Measurements from ENCODE around the gene CUX1. TPM values are rescaled to one million over a fixed set of nuclear protein-coding genes. Genes with fewer than 3 reads are reported as not detected.

CUX1 gene
- total RNA-seq, 1 donor from 2014 or later: 50.6 TPM

- Mint-ChIP-seq H3K27ac (ENCODE audit: unreplicated experiment) (no peak overlapping the region), H3K27me3 (ENCODE audit: low read depth, unreplicated experiment) (no peaks in the 10 kb centered on the region), H3K4me1 (ENCODE audit: low read depth, unreplicated experiment) (peaks cover 4% of the 10 kb centered on the region), H3K9me3 (ENCODE audit: unreplicated experiment) (no peaks in the 10 kb centered on the region), H3K36me3 (ENCODE audit: low read depth, unreplicated experiment) (peaks cover 28% of the 10 kb centered on the region), H3K4me3 (ENCODE audit: unreplicated experiment) (no peak overlapping the region)
- Histone ChIP-seq H3K27me3 (ENCODE audit: insufficient read depth, low read length) (no peaks in the 10 kb centered on the region), H3K27ac (ENCODE audit: low read depth, low read length) (no peak overlapping the region), H2AFZ (ENCODE audit: low read depth, low read length) (no peak overlapping the region), H3K9me3 (ENCODE audit: insufficient read depth, low read depth, low read length) (no peaks in the 10 kb centered on the region), H3K4me3 (ENCODE audit: insufficient read depth, low read depth, low read length) (no peak overlapping the region), H3K4me2 (ENCODE audit: low read length) (no peak overlapping the region), H3K36me3 (ENCODE audit: insufficient read depth, low read length) (peaks cover 5% of the 10 kb centered on the region), H3K4me1 (ENCODE audit: insufficient read depth, low read length) (no peaks in the 10 kb centered on the region), H4K20me1 (ENCODE audit: insufficient read depth, low read length) (no peaks in the 10 kb centered on the region), H3K79me2 (ENCODE audit: insufficient read depth, low read length) (no peaks in the 10 kb centered on the region), H3K9ac (ENCODE audit: low read length) (no peak overlapping the region)
- TF ChIP-seq CTCF (IDR thresholded peaks at IDR 0.05; ENCODE audit: insufficient read depth, low read depth, low read length) (no peak), EZH2 (IDR thresholded peaks at IDR 0.05; ENCODE audit: insufficient read depth, low read length) (no peak)
- no peak for DNase-seq (ENCODE audit: low read depth)
- FAIRE-seq: no peak
Measured at GRCh38 chr7:102195361-102195760, 377.9 kb downstream of the CUX1 start.

- H3K27ac ChIP-seq (ENCODE audit: low read depth, low read length): no peak overlapping the region
- H3K9me3 ChIP-seq (ENCODE audit: insufficient read depth, low read depth, low read length): no peaks in the 10 kb centered on the region
- no peak overlapping the region for H3K27ac Mint-ChIP-seq (ENCODE audit: unreplicated experiment)
- H3K27me3 ChIP-seq (ENCODE audit: insufficient read depth, low read length): no peaks in the 10 kb centered on the region
- FAIRE-seq (no peak), DNase-seq (ENCODE audit: low read depth) (no peak)
- peaks cover 29% of the 10 kb centered on the region for H3K36me3 Mint-ChIP-seq (ENCODE audit: low read depth, unreplicated experiment)
- no peak overlapping the region for H3K4me2 ChIP-seq (ENCODE audit: low read length)
- H3K4me3 Mint-ChIP-seq (ENCODE audit: unreplicated experiment): no peak overlapping the region
- no peak overlapping the region for H3K4me3 ChIP-seq (ENCODE audit: insufficient read depth, low read depth, low read length)
- H3K4me1 ChIP-seq (ENCODE audit: insufficient read depth, low read length): no peaks in the 10 kb centered on the region
- TF ChIP-seq CTCF (IDR thresholded peaks at IDR 0.05; ENCODE audit: insufficient read depth, low read depth, low read length): no peak
- no peak for TF ChIP-seq EZH2 (IDR thresholded peaks at IDR 0.05; ENCODE audit: insufficient read depth, low read length)
- no peaks in the 10 kb centered on the region for H4K20me1 ChIP-seq (ENCODE audit: insufficient read depth, low read length)
- H3K9ac ChIP-seq (ENCODE audit: low read length): no peak overlapping the region
- H2AFZ ChIP-seq (ENCODE audit: low read depth, low read length): no peak overlapping the region
- peaks cover 5% of the 10 kb centered on the region for H3K36me3 ChIP-seq (ENCODE audit: insufficient read depth, low read length)
- H3K79me2 ChIP-seq (ENCODE audit: insufficient read depth, low read length): no peaks in the 10 kb centered on the region
- H3K4me1 Mint-ChIP-seq (ENCODE audit: low read depth, unreplicated experiment): peaks cover 4% of the 10 kb centered on the region
- H3K9me3 Mint-ChIP-seq (ENCODE audit: unreplicated experiment): no peaks in the 10 kb centered on the region
- H3K27me3 Mint-ChIP-seq (ENCODE audit: low read depth, unreplicated experiment): no peaks in the 10 kb centered on the region
Measured at GRCh38 chr7:102196028-102196427, 378.6 kb downstream of the CUX1 start.

GRCh38 chr7:102197161-102197560 is 379.7 kb downstream of the CUX1 start:
- no peaks in the 10 kb centered on the region for H3K27me3 Mint-ChIP-seq (ENCODE audit: low read depth, unreplicated experiment)
- no peak overlapping the region for H3K4me3 ChIP-seq (ENCODE audit: insufficient read depth, low read depth, low read length)
- DNase-seq (ENCODE audit: low read depth): no peak
- H3K4me2 ChIP-seq (ENCODE audit: low read length): no peak overlapping the region
- H3K36me3 ChIP-seq (ENCODE audit: insufficient read depth, low read length): peaks cover 8% of the 10 kb centered on the region
- no peaks in the 10 kb centered on the region for H3K4me1 ChIP-seq (ENCODE audit: insufficient read depth, low read length)
- peaks cover 24% of the 10 kb centered on the region for H3K36me3 Mint-ChIP-seq (ENCODE audit: low read depth, unreplicated experiment)
- no peaks in the 10 kb centered on the region for H3K9me3 Mint-ChIP-seq (ENCODE audit: unreplicated experiment)
- H3K79me2 ChIP-seq (ENCODE audit: insufficient read depth, low read length): no peaks in the 10 kb centered on the region
- no peaks in the 10 kb centered on the region for H3K9me3 ChIP-seq (ENCODE audit: insufficient read depth, low read depth, low read length)
- no peak overlapping the region for H2AFZ ChIP-seq (ENCODE audit: low read depth, low read length)
- H4K20me1 ChIP-seq (ENCODE audit: insufficient read depth, low read length): no peaks in the 10 kb centered on the region
- H3K4me1 Mint-ChIP-seq (ENCODE audit: low read depth, unreplicated experiment): peaks cover 4% of the 10 kb centered on the region
- FAIRE-seq: no peak
- no peak for TF ChIP-seq CTCF (IDR thresholded peaks at IDR 0.05; ENCODE audit: insufficient read depth, low read depth, low read length)
- no peak for TF ChIP-seq EZH2 (IDR thresholded peaks at IDR 0.05; ENCODE audit: insufficient read depth, low read length)
- no peak overlapping the region for H3K27ac Mint-ChIP-seq (ENCODE audit: unreplicated experiment)
- H3K9ac ChIP-seq (ENCODE audit: low read length): no peak overlapping the region
- H3K27me3 ChIP-seq (ENCODE audit: insufficient read depth, low read length): no peaks in the 10 kb centered on the region
- no peak overlapping the region for H3K4me3 Mint-ChIP-seq (ENCODE audit: unreplicated experiment)
- no peak overlapping the region for H3K27ac ChIP-seq (ENCODE audit: low read depth, low read length)

Measured in astrocyte (in vitro differentiated cells and primary cell).